NCI-H526 (cell line): ENCODE results near the gene PDE6D.
"Not testable (repeated sequence)": the region's sequence is repeated elsewhere in the genome, so short reads cannot be mapped to it uniquely, and the experiment has no call there.

Experiments used
- DNase-seq, 2 experiments: peaks; one replicate each; lab custom pipeline; 2025; lab: John Stamatoyannopoulos, UW

Gene PDE6D

GRCh38 chr2:231769170-231770136 is 11.6 kb downstream of the PDE6D start:
- DNase-seq: no peak

GRCh38 chr2:231765496-231765929 is 15.6 kb downstream of the PDE6D start:
- peak in 1 of 2 experiments; percentile 41 for DNase-seq

- peak; percentile 94 to 96 for DNase-seq
Measured at GRCh38 chr2:231764760-231765159, 16.3 kb downstream of the PDE6D start.

- no peak for DNase-seq
Measured at GRCh38 chr2:231764124-231764523, 17.0 kb downstream of the PDE6D start.

GRCh38 chr2:231761735-231762134 is 19.3 kb downstream of the PDE6D start:
- DNase-seq: peak; percentile 3 to 14

GRCh38 chr2:231752061-231752460 is 29.0 kb downstream of the PDE6D start:
- no peak for DNase-seq

- DNase-seq: no peak
Measured at GRCh38 chr2:231751042-231751815, 29.9 kb downstream of the PDE6D start.

GRCh38 chr2:231749016-231749415 is 32.1 kb downstream of the PDE6D start:
- DNase-seq: peak in 1 of 2 experiments; percentile 23

- not testable (repeated sequence) for DNase-seq
Measured at GRCh38 chr2:231748153-231748896, 32.8 kb downstream of the PDE6D start.

GRCh38 chr2:231745303-231746038 is 35.6 kb downstream of the PDE6D start:
- no peak for DNase-seq

GRCh38 chr2:231743376-231744116 is 37.5 kb downstream of the PDE6D start:
- no peak for DNase-seq

GRCh38 chr2:231737761-231738160 is 43.3 kb downstream of the PDE6D start:
- no peak for DNase-seq

GRCh38 chr2:231732604-231733003 is 48.5 kb downstream of the PDE6D start:
- DNase-seq: no peak

GRCh38 chr2:231727621-231728020 is 53.5 kb downstream of the PDE6D start:
- DNase-seq: no peak

GRCh38 chr2:231726276-231726675 is 54.8 kb downstream of the PDE6D start:
- DNase-seq: no peak

GRCh38 chr2:231725476-231725875 is 55.6 kb downstream of the PDE6D start:
- DNase-seq: no peak

- no peak for DNase-seq
Measured at GRCh38 chr2:231722721-231723307, 58.3 kb downstream of the PDE6D start.

- DNase-seq: no peak
Measured at GRCh38 chr2:231720987-231721966, 59.8 kb downstream of the PDE6D start.
